Measurements from ENCODE around the gene CDC42EP4. TPM values are rescaled to one million over a fixed set of nuclear protein-coding genes. Genes with fewer than 3 reads are reported as not detected.
"Not testable (repeated sequence)": the region's sequence is repeated elsewhere in the genome, so short reads cannot be mapped to it uniquely, and the experiment has no call there.

CDC42EP4 gene
- total RNA-seq, 1 donor from 2014 or later, result 70.8 TPM

DNA sequence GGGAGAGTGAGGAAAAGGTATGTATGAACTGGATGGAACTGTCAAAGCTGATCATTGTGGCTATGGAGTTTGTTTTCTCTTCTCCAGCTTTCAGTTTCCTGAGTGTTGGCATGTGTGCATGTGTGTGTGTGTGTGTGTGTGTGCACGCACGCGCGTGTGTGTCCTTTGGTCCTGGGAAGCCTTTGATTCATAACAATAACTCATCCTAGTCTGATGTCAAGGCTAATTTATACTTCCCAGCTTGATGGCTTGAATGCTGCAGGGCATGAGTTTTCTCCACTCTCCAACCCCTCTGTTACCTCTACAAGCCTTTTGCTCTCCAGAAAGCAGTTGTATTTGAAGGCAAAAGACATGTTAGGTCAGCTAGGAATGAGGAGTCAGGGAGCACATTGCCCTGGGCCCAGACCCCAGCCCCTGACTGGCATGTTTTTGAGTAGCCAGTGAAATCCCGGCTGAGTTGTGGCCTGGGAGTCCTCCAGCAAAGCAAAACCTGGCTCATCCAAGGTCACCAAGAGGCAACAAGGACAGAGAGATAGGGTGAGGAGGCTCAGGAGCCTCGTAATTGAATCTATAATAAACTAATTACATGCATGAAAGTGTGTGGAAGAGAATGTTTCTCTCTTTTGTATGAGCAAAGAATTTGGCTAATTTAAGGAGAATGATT lies 8.9 kb upstream of the CDC42EP4 start:
- DNase-seq (ENCODE audit: low spot score), result no peak

DNA sequence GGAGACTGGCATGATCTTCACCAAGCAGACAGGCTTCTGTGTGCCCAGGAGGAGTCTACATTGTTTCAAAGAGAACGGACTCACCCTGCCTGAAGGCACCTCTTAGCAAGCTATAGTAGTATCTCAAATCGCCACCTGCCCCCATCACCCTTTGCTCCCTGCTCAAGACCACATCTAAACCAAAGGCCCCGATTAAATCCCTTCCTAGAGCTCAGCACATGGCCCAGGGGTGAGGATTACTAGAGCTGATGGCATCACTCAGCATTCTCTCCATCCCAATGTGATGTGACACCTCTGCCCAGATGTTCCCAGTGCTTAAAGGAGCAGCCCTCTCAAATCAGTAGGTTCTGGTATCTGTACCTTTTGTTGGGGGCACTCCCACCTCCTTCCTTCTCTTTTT lies 8.0 kb upstream of the CDC42EP4 start:
- no peak for DNase-seq (ENCODE audit: low spot score)

DNA sequence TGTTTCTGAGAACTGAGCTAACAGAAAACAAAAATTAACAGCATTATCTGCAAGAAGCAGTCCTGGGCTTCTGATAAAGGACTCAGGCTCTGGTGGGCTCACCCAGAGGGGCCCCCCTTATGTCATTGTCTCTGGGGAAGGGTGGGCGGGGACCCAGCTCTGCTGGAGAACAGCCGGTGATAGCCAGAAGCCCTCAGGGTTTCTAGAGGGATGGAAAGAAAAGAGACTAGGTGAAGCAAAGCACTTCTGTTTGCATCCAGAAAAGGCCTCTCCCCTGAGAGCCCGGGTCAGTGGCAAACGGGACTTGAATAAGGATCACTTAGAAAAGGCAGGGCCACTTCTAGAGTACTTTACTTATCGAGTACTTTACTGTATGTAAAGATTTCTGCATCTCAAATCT lies 7.0 kb upstream of the CDC42EP4 start:
- no peak for DNase-seq (ENCODE audit: low spot score)

DNA sequence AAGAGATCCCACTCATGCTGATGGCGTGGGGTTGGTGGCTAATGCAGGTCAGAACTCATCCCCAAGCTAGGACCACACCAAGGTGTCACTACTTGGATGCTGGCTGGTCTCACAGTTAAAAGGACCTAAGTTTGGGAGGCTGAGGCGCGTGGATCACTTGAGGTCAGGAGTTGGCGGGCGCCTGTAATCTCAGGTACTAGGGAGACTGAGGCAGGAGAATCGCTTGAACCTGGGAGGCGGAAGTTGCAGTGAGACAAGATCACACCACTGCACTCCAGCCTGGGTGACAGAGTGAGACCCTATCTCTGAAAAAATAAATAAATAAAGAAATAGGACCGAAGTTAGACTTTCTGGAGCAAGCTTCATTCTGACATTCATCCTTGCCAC lies 6.6 kb upstream of the CDC42EP4 start:
- DNase-seq (ENCODE audit: low spot score), result no peak

DNA sequence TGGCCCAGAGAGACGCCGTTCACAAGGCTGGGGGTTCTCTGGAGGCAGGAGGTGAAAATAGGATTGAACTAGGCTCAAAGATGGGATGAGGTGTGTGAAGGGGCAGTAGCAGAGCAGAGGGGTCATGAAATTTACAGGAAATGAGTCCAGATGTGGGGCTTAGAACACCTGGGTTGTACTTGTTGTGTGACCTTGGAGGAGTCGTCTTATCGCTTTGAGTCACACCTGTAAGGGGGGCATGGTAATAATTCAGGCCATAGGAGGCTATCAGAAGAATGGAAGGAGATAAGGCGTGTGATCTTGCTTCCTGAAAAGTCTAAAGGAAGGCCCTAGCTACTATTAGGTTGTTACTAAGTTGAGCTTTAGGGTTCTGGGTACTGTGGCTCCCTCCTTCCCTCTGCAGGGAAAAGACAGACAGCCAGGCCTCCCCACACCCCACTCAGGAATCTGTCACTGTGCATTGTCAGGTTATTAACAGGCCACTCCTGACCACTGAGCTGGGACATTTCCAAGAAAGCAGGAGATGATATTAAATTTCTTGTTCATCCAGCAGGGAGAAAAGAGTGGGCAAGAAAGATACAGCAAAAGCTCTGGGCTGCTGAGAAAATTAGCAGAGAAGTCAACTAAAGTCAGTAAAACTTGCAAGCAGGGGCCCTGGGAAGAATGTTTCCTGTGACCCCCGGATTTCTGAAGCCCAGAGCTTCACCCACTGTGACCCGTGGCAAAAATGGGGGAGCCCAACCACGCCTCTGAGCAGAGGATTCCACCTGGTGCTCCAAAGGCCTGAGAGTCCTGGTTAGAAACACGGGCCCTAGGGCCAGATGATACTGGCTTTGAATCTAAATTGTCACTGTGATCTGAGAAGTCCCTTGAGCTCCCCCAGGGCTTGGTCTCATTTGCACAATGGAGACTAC lies 6.0 kb upstream of the CDC42EP4 start:
- no peak for DNase-seq (ENCODE audit: low spot score)

DNA sequence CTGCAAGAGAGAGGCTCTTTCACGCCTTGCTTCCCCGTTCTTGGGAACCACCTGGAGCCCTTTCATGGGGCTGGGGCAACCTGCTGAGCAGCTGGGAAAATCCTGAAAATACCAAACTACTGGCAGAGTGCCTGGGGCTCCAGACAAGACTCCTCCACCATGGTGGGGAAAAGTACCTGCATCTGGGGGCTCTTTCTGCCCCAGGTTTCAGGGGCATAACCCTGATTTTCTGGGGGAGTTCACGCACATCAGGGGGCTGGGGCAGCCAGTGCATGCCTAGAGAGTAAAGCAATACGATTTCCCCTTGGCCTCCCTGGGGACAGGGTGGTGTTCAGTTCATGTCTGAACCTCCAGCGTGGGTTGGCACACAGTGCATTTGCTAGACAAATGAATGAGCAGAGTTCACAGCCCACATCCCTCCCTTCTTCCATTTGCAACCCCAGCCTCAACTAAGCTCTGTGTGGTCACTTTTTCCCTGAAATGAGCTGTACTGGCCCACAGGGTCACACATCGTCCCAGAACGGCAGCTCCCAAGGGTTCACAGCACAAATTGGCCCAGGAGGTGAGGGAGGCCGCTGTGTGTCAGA lies 5.2 kb upstream of the CDC42EP4 start:
- no peak for DNase-seq (ENCODE audit: low spot score)

DNA sequence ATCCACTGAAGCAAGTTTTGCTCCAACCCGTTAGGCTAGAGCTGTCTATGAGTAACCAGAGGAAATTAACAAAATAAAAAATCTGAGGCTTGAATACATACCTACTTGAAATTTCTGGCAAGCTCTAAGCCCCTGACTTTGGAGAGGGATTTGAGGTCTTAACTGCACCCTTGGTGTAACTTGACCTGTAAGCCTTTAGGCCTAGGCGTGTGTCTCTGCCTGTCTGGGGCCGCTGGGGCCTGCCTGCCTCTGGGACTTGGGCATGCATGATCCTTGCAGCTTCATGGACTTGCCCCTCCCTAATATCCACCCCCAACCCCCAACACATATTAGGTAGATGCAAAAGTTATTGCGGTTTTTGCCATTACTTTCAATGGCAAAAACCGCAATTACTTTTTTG lies 3.7 kb upstream of the CDC42EP4 start:
- DNase-seq (ENCODE audit: low spot score), result no peak

DNA sequence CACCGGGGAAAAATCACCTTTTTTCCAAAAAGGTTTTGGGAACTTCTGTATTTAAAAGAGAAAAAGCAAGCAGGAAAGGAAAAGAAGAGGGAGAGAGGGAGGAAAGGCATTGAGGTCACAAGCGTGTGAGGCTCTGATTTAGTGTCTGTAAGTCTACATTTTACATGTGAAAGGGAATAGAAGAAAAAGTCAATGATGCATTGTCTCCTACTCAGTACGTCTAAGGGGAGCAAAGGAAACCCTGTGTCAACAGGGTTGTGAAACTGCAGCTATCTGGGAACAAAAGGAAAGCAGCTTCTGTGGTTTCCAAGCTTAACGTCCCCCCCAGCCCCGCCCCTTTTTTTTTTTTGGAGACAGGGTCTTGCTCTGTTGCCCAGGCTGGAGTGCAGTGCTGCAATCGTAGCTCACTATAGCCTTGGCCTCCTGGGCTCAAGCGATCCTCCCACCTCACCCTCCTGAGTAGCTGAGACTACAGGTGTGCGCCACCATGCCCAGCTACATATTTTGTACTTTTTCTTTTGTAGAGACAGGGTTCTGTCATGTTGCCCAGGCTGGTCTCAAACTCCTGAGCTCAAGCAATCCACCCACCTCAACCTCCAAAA lies 1.8 kb upstream of the CDC42EP4 start:
- DNase-seq (ENCODE audit: low spot score), result no peak

DNA sequence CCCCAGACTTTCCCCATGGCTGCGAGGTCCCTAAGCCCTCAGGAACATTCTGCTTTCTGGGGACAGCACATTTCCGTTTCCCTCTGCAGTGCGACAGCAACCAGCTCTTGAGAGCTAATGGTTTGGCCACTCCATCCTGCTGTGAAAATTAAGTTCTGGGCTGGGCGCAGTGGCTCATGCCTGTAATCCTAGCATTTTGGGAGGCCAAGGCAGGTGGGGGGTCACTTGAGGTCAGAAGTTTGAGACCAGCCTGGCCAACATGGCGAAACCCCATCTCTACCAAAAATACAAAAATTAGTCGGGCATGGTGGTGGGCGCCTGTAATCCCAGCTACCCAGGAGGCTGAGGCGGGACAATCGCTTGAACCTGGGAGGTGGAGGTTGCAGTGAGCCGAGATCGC lies 1.1 kb upstream of the CDC42EP4 start:
- DNase-seq (ENCODE audit: low spot score), result not testable (repeated sequence)

DNA sequence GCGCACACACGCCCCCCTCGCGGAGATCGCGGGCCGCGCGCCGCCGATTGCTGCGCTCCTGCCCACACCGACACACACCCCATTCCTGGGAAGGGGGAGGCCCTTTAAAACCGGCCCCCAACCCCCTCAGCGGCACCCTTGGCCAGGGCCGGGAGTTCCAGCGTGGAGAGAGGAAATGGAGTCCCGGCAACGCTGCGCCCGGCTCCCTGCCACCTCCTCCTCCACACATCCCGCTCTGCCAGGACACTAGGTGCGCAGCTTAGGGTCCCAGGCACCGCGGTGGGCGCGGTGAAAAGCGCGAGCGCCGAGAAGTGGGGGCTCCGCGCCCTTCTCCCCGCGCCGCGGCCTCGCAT lies 397 bp downstream of the CDC42EP4 start:
- DNase-seq (ENCODE audit: low spot score), result peak; percentile 75

DNA sequence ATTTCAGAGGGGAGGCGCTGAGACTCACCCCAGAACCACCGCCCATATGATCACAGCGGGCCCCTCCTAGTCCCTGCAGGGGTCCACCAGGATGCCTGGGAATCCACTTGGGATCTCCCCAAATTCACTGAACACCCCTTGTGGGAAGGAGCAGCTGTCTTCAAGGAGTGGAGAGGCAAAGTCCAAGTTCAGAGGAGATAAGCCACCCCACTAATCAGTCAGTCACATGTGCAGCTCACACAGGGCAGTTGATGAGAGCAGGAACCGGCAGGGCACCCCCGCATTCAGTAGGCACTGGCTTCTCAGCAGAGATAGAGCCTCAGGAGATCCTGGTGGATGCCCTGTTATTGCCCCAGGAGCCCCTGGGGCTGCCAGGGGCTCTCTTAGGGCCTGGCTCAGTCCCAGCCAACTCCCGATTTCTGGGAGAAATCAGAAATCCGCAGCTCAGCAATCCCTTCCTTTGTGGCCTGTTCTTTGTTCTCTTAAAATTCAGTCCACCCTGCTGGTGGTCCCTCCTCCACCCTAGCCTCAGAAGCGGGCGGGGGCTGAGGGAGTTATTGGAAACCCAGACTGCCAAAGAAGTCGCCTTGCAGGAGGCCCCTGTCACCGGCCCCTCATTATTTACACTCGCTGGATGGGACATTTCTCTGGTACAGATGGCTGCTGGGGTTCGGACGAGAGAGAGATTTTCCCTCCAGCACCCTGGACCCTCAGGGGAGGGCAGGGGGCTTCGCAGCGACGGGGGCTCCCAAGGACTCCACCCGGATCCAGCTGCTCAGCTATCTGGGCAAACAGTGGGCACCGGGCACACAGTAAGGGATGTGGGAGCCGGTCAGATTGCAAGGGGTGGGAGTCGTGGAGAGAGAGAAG lies 1.8 kb downstream of the CDC42EP4 start:
- DNase-seq (ENCODE audit: low spot score), result no peak

DNA sequence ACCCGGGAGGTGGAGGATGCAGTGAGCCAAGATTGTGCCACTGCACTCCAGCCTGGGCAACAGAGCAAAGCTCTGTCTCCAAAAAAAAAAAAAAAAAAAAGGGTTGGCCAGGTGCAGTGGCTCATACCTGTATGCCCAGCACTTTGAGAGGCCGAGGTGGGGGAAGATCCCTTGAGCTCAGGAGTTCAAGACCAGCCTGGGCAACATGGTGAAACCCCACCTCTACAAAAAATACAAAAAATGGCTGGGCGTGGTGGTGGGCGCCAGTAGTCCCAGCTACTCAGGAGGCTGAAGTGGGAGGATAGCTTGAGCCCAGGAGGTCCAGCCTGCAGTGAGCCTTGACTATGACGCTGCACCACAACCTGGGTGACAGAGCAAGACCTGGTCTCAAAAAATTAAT lies 2.8 kb downstream of the CDC42EP4 start:
- DNase-seq (ENCODE audit: low spot score), result not testable (repeated sequence)

DNA sequence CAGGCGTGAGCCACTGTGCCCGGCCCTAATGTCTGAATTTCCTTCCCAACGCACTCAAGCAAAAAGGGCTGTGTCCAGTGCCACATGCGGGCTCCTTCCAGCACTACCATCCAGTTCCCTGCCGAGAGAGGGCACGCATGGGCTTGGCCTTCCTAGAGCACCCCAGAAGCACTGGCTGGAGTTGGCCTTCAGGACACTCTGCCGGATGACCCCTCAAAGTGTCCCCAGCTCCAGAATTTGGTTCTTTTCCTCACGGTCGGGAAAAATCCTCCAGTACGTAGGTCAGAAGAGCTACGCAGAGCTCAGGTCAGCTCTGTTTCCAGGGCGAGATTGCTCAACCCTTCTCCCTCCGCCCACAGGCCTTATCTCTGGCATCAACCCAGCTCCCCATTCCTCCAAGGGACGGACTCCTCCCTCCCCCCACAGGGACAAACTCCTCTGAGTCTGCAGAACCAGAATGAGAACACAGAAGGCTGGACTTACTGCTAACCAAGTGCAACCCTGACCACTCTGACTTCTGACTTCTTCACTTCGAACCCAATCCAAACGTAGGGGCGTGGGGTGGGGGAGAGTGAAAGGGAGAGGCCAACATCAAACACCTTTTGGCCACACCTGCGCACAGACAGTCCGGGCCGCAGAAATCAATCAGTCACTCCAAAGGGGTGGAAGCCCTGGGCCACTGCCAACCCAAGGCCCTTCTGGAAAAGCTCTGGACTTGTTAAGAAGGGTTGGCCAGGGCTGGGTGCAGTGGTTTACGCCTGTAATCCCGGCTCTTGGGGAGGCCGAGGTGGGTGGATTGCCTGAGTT lies 3.6 kb downstream of the CDC42EP4 start:
- peak; percentile 97 for DNase-seq (ENCODE audit: low spot score)

DNA sequence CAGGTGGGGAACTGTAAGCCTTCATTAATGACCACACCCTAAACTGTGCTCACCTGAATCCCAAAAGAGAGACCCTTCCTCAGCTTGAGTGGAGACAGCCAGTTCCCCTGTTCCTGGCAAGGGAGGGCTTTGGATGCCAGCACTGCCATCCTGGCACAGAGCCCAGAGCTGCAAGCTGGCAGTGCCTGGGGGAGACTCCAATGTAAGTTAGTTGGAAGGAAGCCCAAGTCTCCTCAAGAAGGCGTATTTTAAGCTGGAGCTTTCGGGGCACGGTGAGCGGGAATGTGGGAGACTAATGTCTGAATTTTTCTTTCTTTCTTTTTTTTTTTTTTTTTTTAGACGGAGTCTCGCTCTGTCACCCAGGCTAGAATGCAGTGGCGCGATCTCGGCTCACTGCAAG lies 4.7 kb downstream of the CDC42EP4 start:
- no peak for DNase-seq (ENCODE audit: low spot score)

DNA sequence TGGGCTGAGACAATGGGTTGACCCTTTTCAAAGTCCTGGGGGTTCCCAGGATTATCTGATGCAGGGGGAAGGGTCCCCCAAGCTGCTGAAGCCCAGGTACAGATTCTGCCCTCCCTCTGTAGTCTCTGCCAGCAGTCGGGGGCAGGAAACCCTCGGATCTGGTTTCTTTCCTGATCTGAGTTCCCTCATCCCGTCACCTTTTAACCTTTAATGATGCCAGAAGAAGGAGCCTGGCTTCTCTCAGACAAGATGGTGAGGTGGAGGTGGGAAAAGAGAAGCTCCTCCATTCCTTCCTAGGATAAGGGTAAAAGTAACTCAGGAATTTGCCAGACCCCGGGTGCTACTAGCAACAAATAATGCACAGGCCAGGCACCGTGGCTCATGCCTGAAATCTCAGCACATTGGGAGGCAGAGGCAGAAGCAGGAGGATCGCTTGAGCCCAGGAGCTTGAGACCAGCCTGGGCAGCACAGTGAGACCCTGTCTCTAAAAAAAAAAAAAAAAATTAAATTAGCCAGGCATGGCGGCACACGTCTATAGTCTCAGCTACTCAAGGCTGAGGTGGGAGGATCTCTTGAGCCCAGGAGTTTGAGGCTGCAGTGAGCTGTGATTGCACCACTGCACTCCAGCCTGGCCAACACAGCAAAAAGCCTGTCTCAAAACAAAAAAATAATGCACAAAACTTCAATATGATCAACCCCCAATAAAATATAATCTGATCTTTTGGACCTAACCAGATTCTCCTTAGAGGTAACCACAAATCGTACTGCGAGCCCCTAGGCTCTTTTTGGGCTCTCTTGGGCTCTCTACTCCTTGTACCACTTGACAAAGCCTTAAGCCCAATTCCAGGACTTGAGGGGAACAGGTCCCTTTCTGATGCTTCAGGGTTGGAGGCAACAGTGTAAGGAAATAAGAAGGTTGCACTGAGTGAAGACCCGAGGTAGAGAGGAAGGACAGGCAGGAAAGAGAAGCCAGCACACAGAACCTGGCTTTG lies 5.7 kb downstream of the CDC42EP4 start:
- DNase-seq (ENCODE audit: low spot score), result no peak

DNA sequence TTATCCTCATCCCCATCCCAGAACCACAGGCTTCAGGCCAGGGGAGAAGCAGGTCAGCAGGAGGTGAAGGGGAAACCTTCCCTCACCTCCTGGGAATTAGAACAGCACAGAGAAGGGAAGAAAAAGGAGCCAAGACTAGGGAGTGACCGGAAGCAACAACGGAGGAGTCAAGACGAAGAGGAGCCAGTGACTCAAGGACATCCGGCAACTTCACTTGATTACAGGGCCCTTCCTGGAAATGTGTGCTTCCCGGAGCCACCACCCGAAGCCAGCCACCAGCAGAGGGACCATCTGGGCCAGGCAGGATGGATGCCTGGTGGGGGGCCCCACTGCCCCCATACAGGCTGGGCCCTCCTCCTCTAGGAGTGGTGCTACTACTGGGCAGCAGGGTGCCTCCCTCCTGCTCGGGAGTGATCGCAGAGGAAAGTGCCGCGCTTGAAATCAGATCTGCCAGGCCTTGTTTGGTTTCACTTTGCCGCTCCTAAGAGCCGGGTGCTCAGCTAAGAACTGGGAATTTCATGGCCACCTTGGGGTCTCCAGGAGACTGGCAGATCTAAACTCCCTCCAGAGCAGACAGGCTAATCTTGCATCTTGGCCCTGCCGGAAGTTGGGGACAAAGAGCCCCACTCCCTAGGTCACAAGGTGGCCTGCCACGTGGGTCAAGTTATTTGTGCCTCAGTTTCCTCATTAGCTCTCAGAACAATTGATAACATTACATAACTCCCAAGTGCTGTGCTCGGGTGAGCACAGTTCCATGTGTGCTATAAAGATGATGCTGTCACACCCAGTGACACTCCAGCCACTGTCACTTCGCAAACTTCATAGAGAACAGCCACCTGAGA lies 6.6 kb downstream of the CDC42EP4 start:
- peak; percentile 80 for DNase-seq (ENCODE audit: low spot score)

DNA sequence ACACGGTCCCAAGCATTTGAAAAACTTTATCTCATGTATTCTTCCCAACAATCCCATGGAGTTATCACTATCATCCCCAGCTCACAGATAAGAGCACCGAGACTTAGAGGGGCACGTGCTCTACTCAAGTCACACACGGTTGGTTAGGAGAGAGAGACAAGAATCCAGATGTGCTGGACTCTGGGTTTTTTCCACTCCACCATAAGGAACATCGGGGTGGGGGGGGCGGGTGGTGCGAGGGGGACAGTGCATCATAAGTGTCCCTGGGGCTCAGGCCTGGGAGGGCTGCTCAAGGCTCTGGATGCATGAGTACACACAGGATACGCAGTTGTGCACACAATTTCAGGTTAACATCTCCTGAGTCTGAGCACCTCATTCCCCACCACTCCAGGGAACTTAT lies 7.4 kb downstream of the CDC42EP4 start:
- DNase-seq (ENCODE audit: low spot score), result no peak

DNA sequence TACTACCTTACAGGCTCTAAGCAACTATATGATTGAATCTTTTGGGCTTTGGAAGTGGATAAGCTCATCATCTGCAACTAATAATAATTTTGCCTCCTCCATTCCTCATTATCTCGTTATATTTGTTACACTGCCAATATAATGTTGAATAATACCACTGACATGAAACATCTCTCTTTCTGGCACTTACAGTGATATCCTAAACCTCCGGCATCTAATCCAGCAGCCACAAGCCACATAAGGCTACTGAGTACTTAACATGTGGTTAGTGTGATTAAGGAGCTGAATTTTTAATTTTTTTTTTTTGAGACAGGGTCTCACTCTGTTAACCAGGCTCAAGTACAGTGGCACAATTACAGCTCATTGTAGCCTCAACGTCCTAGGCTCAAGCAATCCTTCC lies 9.6 kb downstream of the CDC42EP4 start:
- DNase-seq (ENCODE audit: low spot score), result no peak

DNA sequence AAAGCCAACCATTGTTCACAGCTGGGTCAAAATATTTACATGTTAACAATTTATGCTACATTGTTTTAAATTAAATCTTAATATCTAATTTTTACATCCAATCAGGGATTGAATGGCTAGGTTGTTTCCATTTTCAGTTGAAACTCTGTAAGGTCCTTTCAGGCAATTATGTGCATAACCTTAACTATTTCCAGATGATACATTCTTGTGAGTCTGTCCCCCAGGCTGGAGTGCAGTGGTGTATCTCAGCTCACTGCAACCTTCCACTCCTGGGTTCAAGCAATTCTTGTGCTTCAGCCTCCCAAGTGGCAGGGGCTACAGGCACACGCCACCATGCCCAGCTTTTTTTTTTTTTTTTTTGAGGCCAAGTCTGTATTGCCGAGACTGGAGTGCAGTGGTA lies 10.4 kb downstream of the CDC42EP4 start:
- DNase-seq (ENCODE audit: low spot score), result no peak
